ENCODE results near the gene LETM1. TPM values are rescaled to one million over a fixed set of nuclear protein-coding genes. Genes with fewer than 3 reads are reported as not detected.
"Not testable (repeated sequence)": the region's sequence is repeated elsewhere in the genome, so short reads cannot be mapped to it uniquely, and the experiment has no call there.

LETM1 gene
- total RNA-seq, 1 experiment from 2014 or later, result 86.3 TPM

DNA sequence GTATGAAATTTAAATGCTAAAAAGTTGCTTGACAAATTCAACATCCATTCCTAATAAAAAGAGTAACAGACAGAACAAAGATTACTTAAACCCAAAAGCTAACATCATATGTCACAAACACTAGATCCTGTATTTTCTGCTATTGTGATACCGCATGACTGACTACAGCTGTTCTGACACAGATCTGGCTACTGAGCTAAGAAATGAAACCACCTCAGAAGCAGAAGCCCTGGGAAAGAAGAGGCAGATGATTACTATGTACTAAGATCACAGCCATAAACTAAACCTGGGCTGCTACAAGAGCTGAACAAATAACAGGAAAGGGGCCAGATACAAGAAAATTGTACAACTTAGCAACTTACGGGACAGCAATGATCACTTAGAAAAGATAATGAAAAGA, 9.4 kb downstream of the LETM1 start:
- POLR2A ChIA-PET (ENCODE audit: unreplicated experiment), result no interaction called here

DNA sequence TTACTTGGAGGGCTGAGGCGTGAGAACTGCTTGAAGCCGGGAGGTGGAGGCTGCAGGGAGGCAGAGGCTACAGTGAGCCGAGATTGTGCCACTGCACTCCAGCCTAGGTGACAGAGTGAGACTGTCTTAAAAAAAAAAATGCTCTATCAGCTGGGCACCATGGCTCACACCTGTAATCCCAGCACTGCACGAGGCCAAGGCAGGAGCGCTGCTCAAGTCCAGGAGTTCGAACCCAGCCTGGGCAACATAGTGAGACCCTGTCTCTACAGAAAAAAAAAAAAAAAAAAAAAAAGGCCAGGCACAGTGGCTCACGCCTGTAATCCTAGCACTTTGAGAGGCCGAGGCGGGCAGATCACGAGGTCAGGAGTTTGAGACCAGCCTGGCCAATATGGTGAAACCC, 11.3 kb downstream of the LETM1 start:
- H3K9ac ChIP-seq (ENCODE audit: low read length); H3K4me1 ChIP-seq (ENCODE audit: insufficient read depth, low read length); H2AFZ ChIP-seq (ENCODE audit: low read length); POLR2A ChIA-PET (ENCODE audit: unreplicated experiment); intact Hi-C loops (cut with micrococcal nuclease); H3K27me3 ChIP-seq (ENCODE audit: low read length); H3K4me2 ChIP-seq (ENCODE audit: low read length); H3K9me3 ChIP-seq (ENCODE audit: low read length); BruUV-seq (replicated peaks); H3K4me3 ChIP-seq (ENCODE audit: low read length); ATAC-seq; DNase-seq; CTCF ChIA-PET; H4K20me1 ChIP-seq (ENCODE audit: low read length); H3K9me2 ChIP-seq (replicated peaks; ENCODE audit: low read length); H3F3A ChIP-seq (ENCODE audit: low read length, unreplicated experiment); H3K36me3 ChIP-seq (ENCODE audit: low read depth, low read length); H3K27ac ChIP-seq (ENCODE audit: low read length): not testable (repeated sequence)
- H3K79me2 ChIP-seq (ENCODE audit: low read length), result peaks cover 37% of the 10 kb centered on the region

More for the DNA sequence above, 9.4 kb downstream of the LETM1 start:
- H3K36me3 ChIP-seq (ENCODE audit: low read depth, low read length), result peaks cover 6% of the 10 kb centered on the region; the same call in 1 of the 2 replicates
- H3K9me3 ChIP-seq (ENCODE audit: low read length), result no peaks in the 10 kb centered on the region
- intact Hi-C loops (cut with micrococcal nuclease), result no loop called here
- no peak overlapping the region for H3K27ac ChIP-seq (ENCODE audit: low read length)
- no peaks in the 10 kb centered on the region for H3K9me2 ChIP-seq (replicated peaks; ENCODE audit: low read length)
- no peak overlapping the region for H2AFZ ChIP-seq (ENCODE audit: low read length)
- H3K4me1 ChIP-seq (ENCODE audit: insufficient read depth, low read length), result 0 out of 2 replicates have a peak, but pooled peaks cover 4% of the 10 kb centered on the region
- no peak overlapping the region for H3K9ac ChIP-seq (ENCODE audit: low read length)
- no peak overlapping the region for H3K4me2 ChIP-seq (ENCODE audit: low read length)
- no peaks in the 10 kb centered on the region for H3F3A ChIP-seq (ENCODE audit: low read length, unreplicated experiment)
- DNase-seq (no peak), ATAC-seq (no peak)
- H3K27me3 ChIP-seq (ENCODE audit: low read length), result no peaks in the 10 kb centered on the region
- no peak overlapping the region for H3K4me3 ChIP-seq (ENCODE audit: low read length)
- H3K79me2 ChIP-seq (ENCODE audit: low read length), result peaks cover 56% of the 10 kb centered on the region
- no peak for TF ChIP-seq EZH2 (IDR thresholded peaks at IDR 0.05; ENCODE audit: low read length, unreplicated experiment)
- no peak for TF ChIP-seq EZH2phosphoT487 (IDR thresholded peaks at IDR 0.05; ENCODE audit: borderline replicate concordance, low read length)
- TF ChIP-seq, protein P1, sequence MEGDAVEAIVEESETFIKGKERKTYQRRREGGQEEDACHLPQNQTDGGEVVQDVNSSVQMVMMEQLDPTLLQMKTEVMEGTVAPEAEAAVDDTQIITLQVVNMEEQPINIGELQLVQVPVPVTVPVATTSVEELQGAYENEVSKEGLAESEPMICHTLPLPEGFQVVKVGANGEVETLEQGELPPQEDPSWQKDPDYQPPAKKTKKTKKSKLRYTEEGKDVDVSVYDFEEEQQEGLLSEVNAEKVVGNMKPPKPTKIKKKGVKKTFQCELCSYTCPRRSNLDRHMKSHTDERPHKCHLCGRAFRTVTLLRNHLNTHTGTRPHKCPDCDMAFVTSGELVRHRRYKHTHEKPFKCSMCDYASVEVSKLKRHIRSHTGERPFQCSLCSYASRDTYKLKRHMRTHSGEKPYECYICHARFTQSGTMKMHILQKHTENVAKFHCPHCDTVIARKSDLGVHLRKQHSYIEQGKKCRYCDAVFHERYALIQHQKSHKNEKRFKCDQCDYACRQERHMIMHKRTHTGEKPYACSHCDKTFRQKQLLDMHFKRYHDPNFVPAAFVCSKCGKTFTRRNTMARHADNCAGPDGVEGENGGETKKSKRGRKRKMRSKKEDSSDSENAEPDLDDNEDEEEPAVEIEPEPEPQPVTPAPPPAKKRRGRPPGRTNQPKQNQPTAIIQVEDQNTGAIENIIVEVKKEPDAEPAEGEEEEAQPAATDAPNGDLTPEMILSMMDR (conservative IDR thresholded peaks at IDR 0.05; ENCODE audit: low read depth, low read length), result no peak
- CTCF ChIA-PET, result no interaction called here
- H4K20me1 ChIP-seq (ENCODE audit: low read length), result peaks cover 7% of the 10 kb centered on the region; the same call in 1 of the 2 replicates
- BruUV-seq (replicated peaks), result no TSS peak

DNA sequence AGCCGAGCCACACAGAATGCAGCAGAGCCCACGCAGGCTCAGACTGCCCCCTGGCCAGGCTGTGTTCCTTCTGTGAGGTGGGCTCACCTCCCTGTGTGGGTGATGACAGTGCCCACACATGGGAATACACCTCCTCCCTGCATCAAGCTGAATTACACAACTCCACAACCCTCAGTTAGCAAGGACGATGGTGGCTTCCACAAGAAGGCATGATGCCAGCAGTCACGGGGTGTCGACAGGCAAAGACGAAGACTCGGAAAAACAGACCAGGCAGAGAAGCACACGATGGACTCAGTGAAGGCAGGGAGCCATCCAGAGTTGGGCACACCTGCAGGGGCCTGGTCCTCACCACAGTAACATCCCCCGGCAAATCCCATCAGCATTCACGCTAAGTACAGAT, 12.1 kb downstream of the LETM1 start:
- no peak for ATAC-seq
- no peaks in the 10 kb centered on the region for H3K9me3 ChIP-seq (ENCODE audit: low read length)
- ChIA-PET CTCF (no interaction called here), POLR2A (ENCODE audit: unreplicated experiment) (no interaction called here)
- peaks cover 31% of the 10 kb centered on the region for H3K79me2 ChIP-seq (ENCODE audit: low read length)
- H3K4me1 ChIP-seq (ENCODE audit: insufficient read depth, low read length), result 0 out of 2 replicates have a peak, but pooled peaks cover 4% of the 10 kb centered on the region
- no peak overlapping the region for H3K4me3 ChIP-seq (ENCODE audit: low read length)
- BruUV-seq (replicated peaks), result no TSS peak
- intact Hi-C loops (cut with micrococcal nuclease), result no loop called here
- H3K9ac ChIP-seq (ENCODE audit: low read length), result no peak overlapping the region
- 0 out of 2 replicates have a peak, but pooled peaks cover 6% of the 10 kb centered on the region for H4K20me1 ChIP-seq (ENCODE audit: low read length)
- no peak for DNase-seq
- H3F3A ChIP-seq (ENCODE audit: low read length, unreplicated experiment), result no peaks in the 10 kb centered on the region
- H3K4me2 ChIP-seq (ENCODE audit: low read length), result no peak overlapping the region
- H3K36me3 ChIP-seq (ENCODE audit: low read depth, low read length), result peaks cover 10% of the 10 kb centered on the region; the same call in 1 of the 2 replicates
- no peak overlapping the region for H3K27ac ChIP-seq (ENCODE audit: low read length)
- H3K9me2 ChIP-seq (replicated peaks; ENCODE audit: low read length), result no peaks in the 10 kb centered on the region
- H3K27me3 ChIP-seq (ENCODE audit: low read length), result no peaks in the 10 kb centered on the region
- TF ChIP-seq, protein P1 (conservative IDR thresholded peaks at IDR 0.05; ENCODE audit: low read depth, low read length), result no peak
- TF ChIP-seq EZH2 (IDR thresholded peaks at IDR 0.05; ENCODE audit: low read length, unreplicated experiment), result no peak
- TF ChIP-seq EZH2phosphoT487 (IDR thresholded peaks at IDR 0.05; ENCODE audit: borderline replicate concordance, low read length), result no peak
- no peak overlapping the region for H2AFZ ChIP-seq (ENCODE audit: low read length)
